ACHN (cell line): Measurements from ENCODE around the gene SMARCD1.

Experiments used
- DNase-seq: peaks from one replicate; pipeline ENCODE4 v3.0.0-alpha.2; 2015
- in situ Hi-C: cut with HindIII; loops from 2 replicates; pipeline ENCODE4 v1.10.0; 2017; ENCODE audit warnings: low sequenced_read_pairs, low pct_ligation_motif_present, low pct_unique_long_range_greater_than_20kb

SMARCD1 gene

DNA sequence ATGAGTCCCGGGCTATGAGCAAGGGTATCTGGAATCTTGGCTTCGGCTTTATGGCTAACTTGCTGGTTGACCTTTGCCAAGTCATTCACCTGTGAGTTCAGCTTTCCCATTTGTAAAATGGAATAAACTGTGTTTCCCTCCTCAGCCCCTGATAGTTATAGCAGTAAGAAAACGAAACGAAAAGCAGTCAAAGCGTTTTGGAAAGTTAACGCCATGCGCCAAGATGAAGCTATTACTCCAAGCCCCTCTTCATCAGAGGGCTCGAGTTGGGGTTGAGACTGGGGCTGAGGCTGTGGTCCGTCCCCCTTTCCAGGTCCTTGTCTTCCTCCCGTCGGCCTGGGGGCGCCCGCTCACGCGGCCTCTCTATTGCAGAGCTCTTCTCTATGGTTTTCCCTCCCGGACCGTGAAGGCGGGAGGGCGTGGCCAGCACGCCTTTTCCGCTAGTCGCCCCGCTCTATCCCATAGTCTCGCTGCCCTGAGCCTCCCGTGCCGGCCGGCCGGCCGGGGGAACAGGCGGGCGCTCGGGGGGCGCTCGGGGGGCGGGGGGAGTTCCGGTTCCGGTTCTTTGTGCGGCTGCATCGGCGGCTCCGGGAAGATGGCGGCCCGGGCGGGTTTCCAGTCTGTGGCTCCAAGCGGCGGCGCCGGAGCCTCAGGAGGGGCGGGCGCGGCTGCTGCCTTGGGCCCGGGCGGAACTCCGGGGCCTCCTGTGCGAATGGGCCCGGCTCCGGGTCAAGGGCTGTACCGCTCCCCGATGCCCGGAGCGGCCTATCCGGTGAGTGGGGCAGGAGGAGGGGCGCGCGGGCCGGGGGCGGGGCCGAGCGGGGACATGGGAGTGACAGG lies at the start of gene SMARCD1:
TSS of gene SMARCD1 (plus strand) at position 568 of the 840 bp plus-strand sequence. CDS start at position 596, 28 bp downstream.
- DNase-seq, result peak; percentile 99
- in situ Hi-C loops, result no loop called here

DNA sequence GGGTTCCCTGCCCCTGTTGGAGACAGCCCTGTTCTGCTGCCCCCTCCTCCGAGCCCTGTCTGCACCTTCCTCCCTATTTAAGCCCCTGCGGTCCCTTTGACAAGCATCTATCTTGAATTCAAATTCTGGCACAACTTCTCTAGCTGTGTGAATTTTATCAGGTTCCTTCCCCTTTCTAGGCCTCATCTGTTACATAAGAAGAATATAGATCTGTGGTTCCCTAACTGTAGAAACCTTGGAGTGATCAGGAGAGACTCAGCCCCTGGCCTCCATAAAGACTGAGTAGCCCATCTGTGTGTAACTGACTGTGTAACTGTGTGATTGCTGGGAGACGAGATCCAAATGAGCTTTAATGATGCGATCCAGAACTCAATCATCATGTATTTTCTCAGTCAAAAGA lies 46.8 kb upstream of the SMARCD1 start:
- no peak for DNase-seq
- in situ Hi-C loops, result no loop called here

DNA sequence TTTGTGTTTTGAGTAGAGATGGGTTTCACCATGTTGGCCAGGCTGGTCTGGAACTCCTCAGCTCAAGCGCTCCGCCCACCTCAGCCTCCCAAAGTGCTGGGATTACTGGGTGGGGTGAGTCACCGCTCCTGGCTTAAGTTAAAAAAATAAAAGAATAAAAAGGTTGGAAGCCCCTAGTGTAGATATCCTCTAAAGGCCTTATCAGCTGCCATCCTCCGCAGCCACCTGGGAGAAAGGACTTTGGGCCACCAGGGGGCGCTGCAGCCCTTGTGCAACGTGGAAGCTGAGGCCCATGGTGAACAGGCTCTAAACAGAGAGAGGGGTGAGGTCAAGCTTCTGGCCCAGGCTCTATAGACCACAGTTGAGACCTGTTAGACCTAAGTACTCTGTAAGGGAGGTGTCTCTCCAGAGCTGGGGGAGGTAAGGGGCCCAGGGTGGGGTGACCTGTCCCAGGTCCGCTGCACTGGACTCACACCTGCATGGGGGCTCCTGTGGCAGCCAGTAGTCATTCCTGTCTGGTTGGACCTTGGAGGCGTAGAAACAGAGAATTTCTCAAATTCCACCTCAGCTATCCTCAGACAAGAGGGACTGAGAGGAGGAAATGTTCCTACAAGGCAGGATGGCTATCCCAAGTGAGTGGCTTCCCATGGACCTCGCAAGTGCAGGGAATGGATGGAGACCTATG lies 45.8 kb upstream of the SMARCD1 start:
- peak; percentile 82 for DNase-seq
- in situ Hi-C loops, result no loop called here

DNA sequence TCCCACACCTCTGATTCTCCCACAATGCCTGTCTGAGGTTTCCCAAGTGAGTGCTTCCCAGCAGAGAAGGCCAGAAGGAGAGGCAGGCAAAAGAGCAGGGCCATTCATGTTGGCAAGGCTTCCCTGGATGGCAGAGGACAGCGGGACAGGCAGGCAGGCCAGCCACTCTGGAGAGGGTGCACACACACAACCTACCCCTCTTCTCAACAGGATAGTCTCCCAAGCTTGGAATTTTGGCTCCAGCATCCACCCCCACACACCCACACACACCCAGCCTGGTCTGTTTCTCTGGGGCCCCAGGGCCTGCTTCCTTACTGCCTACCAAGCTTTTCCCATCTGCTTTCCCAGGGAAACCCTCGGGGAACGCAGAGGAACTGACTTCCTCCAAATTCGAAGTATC lies 44.5 kb upstream of the SMARCD1 start:
- in situ Hi-C loops, result no loop called here

DNA sequence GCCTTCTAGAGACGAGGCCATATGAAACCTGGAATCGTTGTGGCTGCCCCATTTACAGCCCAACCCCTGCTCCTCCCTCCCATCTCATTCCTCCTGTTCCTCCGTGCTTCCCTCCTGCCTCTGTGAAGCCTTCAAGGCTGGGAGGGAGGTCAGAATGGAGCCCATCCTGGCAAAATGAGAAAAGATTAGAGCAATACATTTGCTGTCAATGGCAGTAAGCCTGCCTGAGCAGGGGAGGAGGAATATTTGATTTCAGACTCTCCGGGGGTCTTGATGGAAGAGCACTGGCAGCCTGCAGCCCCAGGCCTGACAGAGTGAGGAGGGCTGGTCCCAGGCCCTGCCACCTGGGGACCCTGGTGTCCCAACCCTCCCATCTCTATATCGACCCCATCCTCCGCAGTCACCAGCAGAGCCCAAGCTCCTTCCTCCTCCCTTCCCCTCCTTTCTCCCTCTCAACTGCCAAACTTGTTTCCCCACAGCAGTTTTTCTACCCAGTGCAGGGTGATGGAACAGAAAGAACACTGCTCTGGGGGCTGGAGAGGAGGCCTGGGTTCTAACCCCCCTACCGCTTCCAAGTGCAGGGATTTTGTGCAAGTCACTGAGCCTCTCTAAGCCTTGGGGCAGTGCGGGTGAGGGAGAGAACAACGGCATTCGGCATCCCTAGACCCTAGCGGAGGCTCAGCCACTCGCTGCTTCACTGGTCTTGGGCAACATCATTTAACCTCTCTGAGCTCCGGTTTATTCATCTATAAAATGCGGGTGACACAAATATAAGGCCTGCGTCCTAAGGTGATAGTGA lies 43.9 kb upstream of the SMARCD1 start:
- in situ Hi-C loops, result no loop called here
- DNase-seq, result no peak

More for the DNA sequence above, 44.5 kb upstream of the SMARCD1 start:
- no peak for DNase-seq

DNA sequence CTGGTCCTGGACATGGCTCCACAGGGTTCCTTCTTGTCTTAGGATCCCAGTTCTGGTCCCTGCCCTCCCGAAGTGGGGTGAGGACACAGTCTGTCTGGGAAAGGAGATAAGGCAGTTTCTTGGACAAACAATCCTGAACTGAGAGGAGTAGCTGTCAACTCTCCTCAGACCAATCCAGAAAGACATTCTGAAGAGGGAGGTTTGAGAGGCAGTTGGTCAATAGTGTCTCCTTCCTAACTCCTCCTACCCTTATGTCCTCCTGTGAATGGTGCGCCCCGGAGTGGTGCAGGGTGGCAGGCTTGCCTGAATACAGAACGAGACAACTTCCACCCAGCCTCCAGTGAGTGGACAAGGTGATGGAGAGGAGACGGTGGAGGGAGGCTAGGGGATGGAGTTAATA lies 43.2 kb upstream of the SMARCD1 start:
- in situ Hi-C loops, result no loop called here
- no peak for DNase-seq

DNA sequence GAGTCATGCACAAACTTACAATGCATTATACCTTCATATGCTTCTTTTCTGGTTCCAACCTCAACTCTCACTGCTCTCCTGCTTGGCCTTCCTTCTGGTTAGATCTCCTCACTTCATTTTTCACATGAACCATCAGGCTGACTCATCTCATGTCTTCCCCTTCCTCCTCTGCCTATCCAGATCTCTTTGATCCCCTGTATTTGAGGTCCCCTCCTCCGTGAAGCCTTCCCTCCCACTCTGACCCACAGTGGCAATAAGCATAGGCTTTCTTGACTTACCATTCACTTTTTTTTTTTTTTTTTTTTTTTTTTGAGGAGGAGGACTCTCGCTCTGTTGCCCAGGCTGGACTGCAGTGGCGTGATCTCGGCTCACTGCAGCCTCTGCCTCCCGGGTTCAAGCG lies 42.4 kb upstream of the SMARCD1 start:
- in situ Hi-C loops, result no loop called here
- DNase-seq, result no peak

DNA sequence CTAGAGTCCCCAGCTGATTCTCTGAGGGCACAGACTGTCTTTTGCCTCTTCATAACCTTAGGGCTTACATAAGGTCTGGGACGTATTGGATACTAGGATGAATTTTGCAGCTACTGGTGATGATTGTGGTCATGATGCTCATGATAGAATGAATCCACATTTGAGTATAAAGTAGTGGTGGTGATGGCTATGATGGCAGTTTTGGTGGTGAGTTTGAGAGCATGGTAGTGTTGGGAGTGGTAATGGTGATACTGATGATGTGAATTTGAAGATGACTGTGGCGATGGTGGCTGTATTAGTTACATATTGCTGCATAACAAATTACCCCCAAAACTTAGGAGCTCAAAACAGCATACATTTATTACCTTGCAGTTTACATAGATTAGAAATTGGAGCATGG lies 41.8 kb upstream of the SMARCD1 start:
- in situ Hi-C loops, result no loop called here
- DNase-seq, result no peak

DNA sequence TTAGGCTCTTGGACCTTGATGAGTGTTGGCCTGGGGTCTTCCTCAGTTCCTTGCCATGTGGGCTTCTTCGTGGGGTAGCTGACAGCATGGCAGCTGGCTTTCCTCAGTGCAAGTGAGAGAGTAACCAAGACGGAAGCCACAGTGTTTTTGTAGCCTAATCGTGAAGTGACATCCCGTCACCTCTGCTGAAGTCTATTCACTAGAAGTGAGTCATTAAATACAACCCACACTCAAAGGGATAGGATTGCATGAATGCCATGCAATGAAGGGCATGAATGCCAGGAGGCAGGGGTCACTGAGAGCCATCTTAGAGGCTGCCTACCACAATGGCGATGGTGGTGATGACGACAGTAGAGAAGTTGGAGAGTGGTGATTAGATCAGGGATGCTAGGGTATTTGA lies 41.3 kb upstream of the SMARCD1 start:
- in situ Hi-C loops, result no loop called here

DNA sequence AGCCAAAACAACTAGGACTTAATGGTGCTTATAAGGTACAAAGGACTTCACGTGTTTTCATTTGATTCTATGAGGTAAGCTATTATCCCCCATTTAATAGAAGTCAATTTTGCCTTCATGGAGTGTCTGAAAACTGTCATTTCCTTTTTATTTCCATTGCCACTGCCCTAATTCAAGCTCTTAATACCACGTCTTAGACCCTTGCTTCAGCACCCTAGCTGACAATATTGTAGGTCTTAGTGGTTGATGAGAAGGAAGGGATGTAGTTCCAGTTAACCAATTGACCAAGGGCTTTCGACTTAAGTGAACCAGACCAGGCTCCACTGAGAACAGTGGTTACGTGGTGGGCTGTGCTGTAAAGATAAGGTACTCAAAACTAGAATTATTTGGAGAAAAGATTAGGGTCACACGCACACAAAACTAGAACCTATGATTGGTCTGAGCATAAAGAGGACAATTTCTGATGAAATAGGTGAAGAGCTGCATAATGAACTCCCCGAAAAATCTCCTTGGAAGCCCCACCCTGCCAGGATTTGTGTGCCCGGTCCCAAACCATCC lies 37.4 kb upstream of the SMARCD1 start:
- DNase-seq, result no peak
- in situ Hi-C loops, result no loop called here

More for the DNA sequence above, 41.3 kb upstream of the SMARCD1 start:
- DNase-seq, result no peak

DNA sequence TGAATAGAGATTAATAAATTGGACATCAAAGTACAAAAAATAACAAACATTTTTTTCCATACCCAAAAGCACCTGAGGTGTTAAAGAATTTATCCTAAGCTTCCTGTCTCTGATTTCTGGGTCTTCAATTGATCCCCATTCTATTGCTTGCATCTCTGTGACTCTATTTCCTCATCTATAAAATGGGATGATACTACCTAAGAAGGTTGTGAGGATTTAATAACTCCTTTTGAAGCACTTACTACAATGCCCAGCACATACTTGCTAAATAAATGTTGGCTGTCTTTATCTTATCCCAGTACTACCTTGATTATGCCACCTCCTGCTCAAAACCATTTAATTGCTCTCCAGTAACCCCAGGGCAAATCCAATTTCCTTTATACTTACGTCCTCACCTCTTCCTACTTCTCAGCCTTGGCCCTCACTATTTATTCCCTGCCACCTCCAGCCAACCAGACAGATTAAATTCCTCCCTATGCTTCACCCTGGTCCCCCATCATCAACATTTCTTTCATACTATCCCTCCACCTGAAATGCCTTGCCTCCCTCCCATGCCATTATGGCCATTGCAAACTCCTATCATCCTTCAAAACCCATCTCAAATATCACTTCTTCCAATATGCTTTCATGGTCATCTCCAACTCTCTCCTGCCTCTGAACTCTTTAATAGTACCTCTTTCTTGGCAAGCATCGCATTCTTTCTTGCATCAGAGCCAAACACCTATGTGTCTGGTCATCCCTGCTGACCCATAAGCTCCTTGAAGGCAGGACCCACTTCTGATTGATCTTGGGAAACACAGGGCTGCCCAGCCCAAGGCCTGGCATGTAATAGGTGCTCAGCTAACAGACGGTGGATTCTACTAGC lies 35.7 kb upstream of the SMARCD1 start:
- in situ Hi-C loops, result loop anchor here (25.0 kb wide), 2 partner anchors 87 to 187 kb away; partner anchors contain the start of genes AQP2, AQP5 and AQP6

DNA sequence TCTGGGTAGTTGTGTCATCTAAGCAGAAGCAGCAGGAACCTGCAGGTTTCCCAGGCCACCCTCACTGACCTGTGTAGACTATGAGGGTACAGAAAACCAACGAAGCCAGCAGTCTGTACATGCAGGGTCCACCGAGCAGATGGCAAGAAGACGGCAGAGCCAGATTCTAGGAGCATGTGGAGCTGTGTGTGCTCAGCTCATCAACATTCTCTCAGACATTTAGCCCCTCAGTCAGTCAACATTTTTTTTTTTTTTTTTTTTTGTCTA lies 35.1 kb upstream of the SMARCD1 start:
- in situ Hi-C loops, result loop anchor here (25.0 kb wide), 2 partner anchors 88 to 188 kb away; partner anchors contain the start of genes AQP2, AQP5 and AQP6
- no peak for DNase-seq

More for the DNA sequence above, 35.7 kb upstream of the SMARCD1 start:
- DNase-seq, result no peak

DNA sequence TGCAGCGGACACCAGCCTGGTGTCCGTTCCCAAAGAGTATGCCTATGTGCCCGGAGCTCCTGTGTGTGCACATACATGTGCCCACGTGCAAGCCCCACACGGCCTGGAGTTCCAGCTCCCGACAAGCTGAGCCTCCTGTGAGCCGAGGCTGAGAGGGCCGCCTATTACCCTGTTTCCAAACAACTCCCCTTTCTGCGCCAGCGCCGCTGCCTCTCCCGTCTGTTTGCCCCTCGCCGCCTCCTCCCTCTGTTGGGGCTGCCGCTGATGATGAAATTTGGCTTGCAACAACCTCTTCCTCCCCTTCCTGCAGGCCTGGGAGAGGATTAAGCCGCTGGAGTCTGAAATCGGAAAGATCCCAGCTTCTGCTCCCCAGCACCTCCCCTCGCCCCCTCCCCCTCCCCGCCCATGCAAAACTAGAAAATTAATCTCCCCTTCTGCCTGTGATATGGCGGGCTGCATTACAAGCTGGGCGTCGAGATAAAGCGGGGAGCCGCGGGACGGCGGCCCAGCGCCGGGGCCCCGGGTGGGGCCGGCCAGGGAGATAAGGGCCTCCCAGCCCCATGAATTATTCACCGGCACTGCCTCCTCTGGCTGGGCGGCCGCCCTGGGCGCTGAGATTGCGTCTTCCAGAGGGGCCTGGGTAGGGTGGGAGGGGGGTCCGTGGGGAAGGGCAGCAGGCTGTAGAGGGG lies 34.6 kb upstream of the SMARCD1 start:
- in situ Hi-C loops, result loop anchor here (25.0 kb wide), 2 partner anchors 88 to 188 kb away; partner anchors contain the start of genes AQP2, AQP5 and AQP6
- no peak for DNase-seq

DNA sequence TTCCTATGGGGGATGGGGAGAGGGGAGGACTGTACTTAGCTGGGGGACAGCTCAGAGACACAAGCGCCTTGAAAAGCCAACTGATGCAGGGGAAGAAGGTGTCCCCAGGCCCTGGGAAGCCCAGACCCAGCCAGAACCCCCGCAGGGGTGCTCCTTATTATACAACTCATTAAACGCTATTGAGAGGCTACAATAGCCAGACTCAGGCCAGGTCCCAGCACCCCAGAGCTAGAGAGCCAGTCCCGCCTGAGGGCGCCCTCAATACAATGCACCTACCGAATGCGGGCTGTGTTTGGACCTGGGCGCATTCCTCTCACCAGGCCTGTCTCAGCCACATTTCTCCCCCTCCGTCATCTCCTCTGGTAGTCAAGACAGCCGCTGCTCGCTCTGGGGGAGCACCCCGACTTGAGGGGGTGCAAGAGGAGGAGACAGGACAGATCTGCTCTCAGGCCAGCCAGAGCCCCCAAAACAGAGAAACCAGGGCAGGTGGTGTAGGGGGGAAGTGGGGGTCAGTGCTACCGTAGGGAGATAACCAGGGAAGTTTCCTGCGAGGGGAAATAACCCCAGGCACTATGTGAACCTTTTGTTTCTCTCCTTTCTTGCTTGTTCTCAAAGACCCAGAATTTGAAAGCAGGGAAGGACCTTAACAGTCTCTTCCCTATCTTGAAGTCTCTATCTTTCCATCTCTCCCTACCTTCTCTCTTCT lies 33.9 kb upstream of the SMARCD1 start:
- DNase-seq, result no peak
- in situ Hi-C loops, result loop anchor here (25.0 kb wide), 2 partner anchors 89 to 189 kb away; partner anchors contain the start of genes AQP2, AQP5 and AQP6

DNA sequence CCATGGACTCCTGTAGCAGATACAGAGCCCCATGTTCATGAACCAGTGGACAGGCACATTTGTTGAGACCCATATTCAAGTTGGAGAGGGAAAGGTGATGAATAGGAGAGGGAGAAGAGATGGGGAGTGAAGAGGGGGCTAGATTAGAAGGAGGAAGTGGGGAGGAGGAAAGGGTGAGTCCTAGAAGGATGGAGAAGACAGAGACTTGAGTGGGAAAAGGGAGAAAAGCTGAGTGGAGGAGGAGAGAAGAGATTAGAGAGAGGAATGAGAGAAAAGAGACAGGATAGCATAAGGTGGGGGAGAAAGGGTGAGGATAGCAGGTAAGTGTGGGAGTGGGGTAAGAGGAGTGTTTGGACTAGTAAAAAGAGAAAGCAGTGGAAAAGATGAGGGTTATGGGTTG lies 32.6 kb upstream of the SMARCD1 start:
- in situ Hi-C loops, result loop anchor here (25.0 kb wide), 2 partner anchors 90 to 190 kb away; partner anchors contain the start of genes AQP2, AQP5 and AQP6

DNA sequence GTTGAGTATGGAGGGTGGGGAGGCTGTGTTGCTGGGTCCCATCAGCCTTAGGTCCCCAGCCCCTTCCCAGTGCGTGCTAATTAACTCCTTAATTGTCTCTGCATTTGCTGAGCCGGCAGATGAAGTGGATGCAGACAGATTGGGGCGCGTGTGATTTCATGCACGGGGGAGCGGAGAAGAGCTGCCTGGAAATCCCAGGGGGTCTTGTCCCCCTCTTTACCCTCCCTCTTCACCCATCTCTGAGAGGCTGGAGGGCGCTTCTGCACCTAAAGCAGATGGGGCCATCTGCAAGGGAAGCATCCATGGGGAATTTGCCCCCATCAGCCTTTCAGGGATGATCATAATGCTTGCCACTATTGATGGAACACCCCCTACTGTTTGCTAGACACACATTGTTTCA lies 32.2 kb upstream of the SMARCD1 start:
- in situ Hi-C loops, result loop anchor here (25.0 kb wide), 2 partner anchors 91 to 191 kb away; partner anchors contain the start of genes AQP2, AQP5 and AQP6
- no peak for DNase-seq

More for the DNA sequence above, 32.6 kb upstream of the SMARCD1 start:
- DNase-seq, result no peak
